Measurements from ENCODE around the gene PTCD2.

Gene PTCD2

DNA sequence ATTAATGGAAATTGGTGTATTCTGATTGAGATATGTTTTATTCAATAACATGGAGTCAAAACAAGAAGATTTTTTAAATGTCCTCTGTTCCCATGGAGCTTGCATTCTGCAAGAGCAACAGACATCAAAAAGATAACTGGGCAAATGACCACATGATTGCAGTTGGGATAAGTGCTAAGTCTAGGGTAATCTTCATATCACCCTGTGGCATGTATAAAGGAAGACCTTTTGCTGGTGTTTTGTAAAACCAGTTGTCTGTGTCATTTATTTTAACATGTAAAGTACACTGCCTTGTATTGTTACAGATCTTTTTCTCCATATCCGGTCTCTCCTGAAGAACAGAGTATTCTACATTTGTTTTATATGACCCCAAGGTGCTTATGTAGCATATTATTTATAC lies 44.0 kb downstream of the PTCD2 start:
- DNase-seq (ENCODE audit: low spot score), result no peak
- in situ Hi-C loops (cut with MboI; ENCODE audit: low pct_unique_long_range_greater_than_20kb, low sequenced_read_pairs, unreplicated experiment), result loop anchor here (25.0 kb wide), 1 partner anchor 448 kb away; the partner anchor contains the start of gene TNPO1

DNA sequence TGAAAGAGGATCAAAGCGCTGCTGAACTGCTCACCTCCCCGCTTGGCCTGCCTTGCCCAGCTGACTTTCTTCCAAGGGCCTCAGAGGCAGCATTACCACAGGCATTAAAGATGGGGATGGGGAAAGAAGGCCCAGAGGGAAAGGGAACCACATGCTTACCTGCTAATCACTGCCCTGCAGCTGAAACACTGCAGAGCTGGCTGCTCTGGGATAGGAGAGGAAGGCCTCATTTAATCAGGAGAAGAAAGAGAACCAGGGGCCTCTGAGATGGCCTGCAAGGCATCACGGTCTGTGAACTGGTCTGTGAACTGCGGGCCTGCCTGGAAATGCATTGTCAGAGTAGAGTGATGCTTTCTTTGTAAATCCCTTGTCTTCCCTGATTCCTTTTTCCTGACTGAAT lies 44.8 kb downstream of the PTCD2 start:
- in situ Hi-C loops (cut with MboI; ENCODE audit: low pct_unique_long_range_greater_than_20kb, low sequenced_read_pairs, unreplicated experiment), result loop anchor here (25.0 kb wide), 1 partner anchor 447 kb away; the partner anchor contains the start of gene TNPO1
- TF ChIP-seq, protein P1, sequence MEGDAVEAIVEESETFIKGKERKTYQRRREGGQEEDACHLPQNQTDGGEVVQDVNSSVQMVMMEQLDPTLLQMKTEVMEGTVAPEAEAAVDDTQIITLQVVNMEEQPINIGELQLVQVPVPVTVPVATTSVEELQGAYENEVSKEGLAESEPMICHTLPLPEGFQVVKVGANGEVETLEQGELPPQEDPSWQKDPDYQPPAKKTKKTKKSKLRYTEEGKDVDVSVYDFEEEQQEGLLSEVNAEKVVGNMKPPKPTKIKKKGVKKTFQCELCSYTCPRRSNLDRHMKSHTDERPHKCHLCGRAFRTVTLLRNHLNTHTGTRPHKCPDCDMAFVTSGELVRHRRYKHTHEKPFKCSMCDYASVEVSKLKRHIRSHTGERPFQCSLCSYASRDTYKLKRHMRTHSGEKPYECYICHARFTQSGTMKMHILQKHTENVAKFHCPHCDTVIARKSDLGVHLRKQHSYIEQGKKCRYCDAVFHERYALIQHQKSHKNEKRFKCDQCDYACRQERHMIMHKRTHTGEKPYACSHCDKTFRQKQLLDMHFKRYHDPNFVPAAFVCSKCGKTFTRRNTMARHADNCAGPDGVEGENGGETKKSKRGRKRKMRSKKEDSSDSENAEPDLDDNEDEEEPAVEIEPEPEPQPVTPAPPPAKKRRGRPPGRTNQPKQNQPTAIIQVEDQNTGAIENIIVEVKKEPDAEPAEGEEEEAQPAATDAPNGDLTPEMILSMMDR (IDR thresholded peaks at IDR 0.05; ENCODE audit: extremely low read depth, insufficient read depth, missing control alignments), result no peak
- DNase-seq (ENCODE audit: low spot score), result no peak

More for the DNA sequence above, 44.0 kb downstream of the PTCD2 start:
- TF ChIP-seq, protein P1 (IDR thresholded peaks at IDR 0.05; ENCODE audit: extremely low read depth, insufficient read depth, missing control alignments), result no peak

DNA sequence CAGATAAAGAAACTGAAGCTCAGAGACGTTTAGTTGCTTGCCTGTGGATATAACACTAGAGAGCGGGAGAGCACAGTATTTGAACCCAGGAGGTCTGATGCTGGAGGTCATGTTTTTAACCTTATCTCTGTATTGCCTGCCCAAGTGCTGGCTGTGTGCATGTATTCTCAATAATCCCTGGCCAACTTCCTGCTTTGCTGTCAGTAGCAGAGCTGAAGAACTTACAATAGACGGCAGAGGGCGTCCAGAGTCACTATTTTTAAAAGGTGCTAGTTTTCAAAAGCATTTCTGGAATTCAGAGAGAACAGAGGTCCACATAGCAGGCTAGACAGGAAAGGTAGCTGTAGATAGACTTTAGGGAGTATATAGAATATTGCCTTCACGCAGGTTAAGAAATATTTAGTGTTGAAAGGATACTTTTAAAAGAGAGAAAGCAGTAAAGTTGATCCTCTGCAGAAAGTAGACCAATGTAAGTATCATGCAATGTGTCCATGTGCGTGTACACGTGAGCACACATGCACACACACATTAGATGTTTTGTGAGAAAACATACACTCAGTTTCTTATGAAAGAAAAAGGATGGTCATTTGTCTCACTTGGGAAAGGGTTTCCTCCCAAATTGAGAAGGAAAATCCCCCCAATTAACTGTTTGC lies 46.3 kb downstream of the PTCD2 start:
- in situ Hi-C loops (cut with MboI; ENCODE audit: low pct_unique_long_range_greater_than_20kb, low sequenced_read_pairs, unreplicated experiment), result loop anchor here (25.0 kb wide), 1 partner anchor 446 kb away; the partner anchor contains the start of gene TNPO1
- TF ChIP-seq, protein P1 (IDR thresholded peaks at IDR 0.05; ENCODE audit: extremely low read depth, insufficient read depth, missing control alignments), result peak; percentile 77
- DNase-seq (ENCODE audit: low spot score), result peak; percentile 32

DNA sequence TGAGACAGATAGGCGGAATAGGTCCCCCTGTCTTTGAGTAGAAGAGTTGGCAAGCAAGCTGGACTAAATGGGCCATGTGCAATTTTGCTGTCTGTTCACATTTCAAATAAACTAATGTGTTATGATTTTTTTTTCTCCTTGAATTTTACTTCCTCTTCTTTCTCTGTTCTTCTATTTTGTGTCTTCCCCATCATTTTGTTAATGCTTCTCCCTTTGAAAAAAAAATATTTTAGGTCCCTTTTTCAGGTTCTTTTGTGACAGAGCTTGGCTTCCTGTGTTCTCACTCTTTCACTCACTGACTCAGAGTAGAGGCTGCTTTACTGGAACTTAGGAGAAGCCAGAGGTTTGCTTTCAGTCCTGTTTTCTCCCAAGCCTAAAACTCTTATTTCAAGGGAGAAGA lies 48.1 kb downstream of the PTCD2 start:
- TF ChIP-seq, protein P1 (IDR thresholded peaks at IDR 0.05; ENCODE audit: extremely low read depth, insufficient read depth, missing control alignments), result no peak
- in situ Hi-C loops (cut with MboI; ENCODE audit: low pct_unique_long_range_greater_than_20kb, low sequenced_read_pairs, unreplicated experiment), result loop anchor here (25.0 kb wide), 1 partner anchor 444 kb away; the partner anchor contains the start of gene TNPO1
- no peak for DNase-seq (ENCODE audit: low spot score)

DNA sequence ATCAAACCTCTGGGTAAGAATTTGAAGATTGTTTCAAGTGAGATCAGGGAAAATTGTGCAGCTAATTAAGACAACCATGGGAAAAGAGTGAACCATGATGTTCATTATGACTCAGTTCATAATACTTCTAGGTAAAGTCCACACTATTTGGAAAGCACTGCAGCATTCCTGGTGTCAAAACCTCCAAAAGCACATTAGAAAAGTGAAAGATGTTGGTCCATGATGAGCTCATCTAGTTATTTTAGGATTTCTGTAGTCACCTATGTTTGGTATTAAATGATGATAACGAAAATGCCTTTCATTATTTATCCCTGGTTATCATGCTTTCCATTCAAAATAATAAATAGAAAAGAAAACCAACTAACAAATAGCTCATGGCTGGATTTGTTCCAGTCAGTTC lies 49.1 kb downstream of the PTCD2 start:
- in situ Hi-C loops (cut with MboI; ENCODE audit: low pct_unique_long_range_greater_than_20kb, low sequenced_read_pairs, unreplicated experiment), result loop anchor here (25.0 kb wide), 1 partner anchor 443 kb away; the partner anchor contains the start of gene TNPO1
- TF ChIP-seq, protein P1 (IDR thresholded peaks at IDR 0.05; ENCODE audit: extremely low read depth, insufficient read depth, missing control alignments), result no peak
- DNase-seq (ENCODE audit: low spot score), result no peak

DNA sequence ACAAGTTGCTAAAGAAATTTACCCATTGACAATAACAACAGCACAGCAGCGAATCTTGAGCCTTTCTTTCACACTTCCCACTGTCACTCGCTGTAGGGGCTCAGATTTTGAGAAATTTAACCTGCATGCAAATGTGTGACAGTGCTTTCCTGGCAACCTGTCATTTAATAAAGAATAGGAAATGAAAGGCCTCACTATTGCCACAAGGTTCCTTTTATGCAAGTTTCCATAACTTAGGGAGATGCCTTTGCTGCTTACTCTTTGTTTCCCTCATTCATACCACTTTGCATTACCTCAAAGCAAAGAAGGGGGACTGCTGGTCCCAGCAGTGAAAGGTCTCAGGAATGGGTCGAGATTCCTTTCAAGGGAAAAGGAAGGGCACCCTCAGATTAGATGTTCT lies 49.5 kb downstream of the PTCD2 start:
- in situ Hi-C loops (cut with MboI; ENCODE audit: low pct_unique_long_range_greater_than_20kb, low sequenced_read_pairs, unreplicated experiment), result loop anchor here (25.0 kb wide), 1 partner anchor 443 kb away; the partner anchor contains the start of gene TNPO1
- TF ChIP-seq, protein P1 (IDR thresholded peaks at IDR 0.05; ENCODE audit: extremely low read depth, insufficient read depth, missing control alignments), result no peak
- no peak for DNase-seq (ENCODE audit: low spot score)

Data from GM13977 (cell line).